GM23248 (cell line): ENCODE data around the gene BCAR1.

ENCODE experiments used
- EZH2 ChIP-seq: fragments of 200-600 bp; sonication (generic); IDR thresholded peaks from 2 replicates; pipeline ENCODE4 v1.6.1; 2018; ENCODE audit warnings: antibody characterized with exemption, mild to moderate bottlenecking; ENCODE audit not compliant: insufficient read depth, poor library complexity, severe bottlenecking
- EZH2phosphoT487 ChIP-seq: fragments of 200-600 bp; sonication (generic); IDR thresholded peaks from 2 replicates; pipeline ENCODE4 v1.6.1; 2018; ENCODE audit warnings: antibody characterized with exemption, moderate library complexity, mild to moderate bottlenecking, low read depth; ENCODE audit not compliant: insufficient read depth

DNA sequence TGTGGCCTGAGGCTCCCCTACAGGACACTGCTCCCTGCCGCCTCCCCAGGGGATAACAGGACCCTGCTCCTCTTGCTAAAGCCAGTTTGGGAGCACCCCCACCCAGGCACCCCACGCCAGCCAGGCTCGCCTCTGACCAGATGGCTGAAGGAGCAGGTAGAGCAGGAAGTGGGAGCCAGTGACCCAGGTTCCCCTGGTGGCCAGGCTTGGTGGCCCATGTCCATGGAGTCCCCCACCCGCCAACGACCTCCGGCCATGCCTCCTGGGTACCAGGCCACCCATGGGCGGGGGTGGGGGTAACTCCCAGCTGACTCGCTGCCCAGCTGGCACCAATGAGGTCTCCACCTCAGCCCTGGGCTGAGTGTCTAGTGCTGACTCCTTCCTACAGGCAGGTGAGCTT, 10.0 kb downstream of the BCAR1 start:
- TF ChIP-seq EZH2phosphoT487 (no peak), EZH2 (no peak)
